ENCODE results near the gene EIF4B.

Gene EIF4B

GRCh38 chr12:53059434-53060063, 53.3 kb downstream of the EIF4B start:
- no peak for TF ChIP-seq CTCF (IDR thresholded peaks at IDR 0.05; ENCODE audit: poor library complexity, severe bottlenecking)
- ATAC-seq (ENCODE audit: low read depth) (no peak), DNase-seq (ENCODE audit: low spot score) (no peak)
- H3K9me3 ChIP-seq (ENCODE audit: severe bottlenecking), result no peaks in the 10 kb centered on the region
- H3K36me3 ChIP-seq (ENCODE audit: low read depth), result peaks cover 31% of the 10 kb centered on the region
- H3K4me1 ChIP-seq (ENCODE audit: insufficient read depth, poor library complexity, severe bottlenecking), result peaks cover 4% of the 10 kb centered on the region
- no peak overlapping the region for H3K4me3 ChIP-seq (ENCODE audit: severe bottlenecking)
- H3K27me3 ChIP-seq (ENCODE audit: insufficient read depth, poor library complexity, severe bottlenecking), result no peaks in the 10 kb centered on the region
- no peak overlapping the region for H3K27ac ChIP-seq (ENCODE audit: poor library complexity, severe bottlenecking)

GRCh38 chr12:53060064-53060720, 53.9 kb downstream of the EIF4B start:
- no peak for ATAC-seq (ENCODE audit: low read depth)
- TF ChIP-seq CTCF (IDR thresholded peaks at IDR 0.05; ENCODE audit: poor library complexity, severe bottlenecking), result no peak

GRCh38 chr12:53060721-53061276, 54.5 kb downstream of the EIF4B start:
- H3K4me3 ChIP-seq (ENCODE audit: severe bottlenecking), result no peak overlapping the region
- no peak overlapping the region for H3K27ac ChIP-seq (ENCODE audit: poor library complexity, severe bottlenecking)
- H3K36me3 ChIP-seq (ENCODE audit: low read depth), result peaks cover 22% of the 10 kb centered on the region
- no peak for TF ChIP-seq CTCF (IDR thresholded peaks at IDR 0.05; ENCODE audit: poor library complexity, severe bottlenecking)
- H3K9me3 ChIP-seq (ENCODE audit: severe bottlenecking), result no peaks in the 10 kb centered on the region
- H3K4me1 ChIP-seq (ENCODE audit: insufficient read depth, poor library complexity, severe bottlenecking), result no peaks in the 10 kb centered on the region
- no peak for ATAC-seq (ENCODE audit: low read depth)
- no peaks in the 10 kb centered on the region for H3K27me3 ChIP-seq (ENCODE audit: insufficient read depth, poor library complexity, severe bottlenecking)
- DNase-seq (ENCODE audit: low spot score), result no peak

More at GRCh38 chr12:53060064-53060720, 53.9 kb downstream of the EIF4B start:
- H3K27ac ChIP-seq (ENCODE audit: poor library complexity, severe bottlenecking), result no peak overlapping the region
- H3K4me1 ChIP-seq (ENCODE audit: insufficient read depth, poor library complexity, severe bottlenecking), result no peaks in the 10 kb centered on the region
- no peak overlapping the region for H3K4me3 ChIP-seq (ENCODE audit: severe bottlenecking)
- no peak for DNase-seq (ENCODE audit: low spot score)
- peaks cover 28% of the 10 kb centered on the region for H3K36me3 ChIP-seq (ENCODE audit: low read depth)
- H3K9me3 ChIP-seq (ENCODE audit: severe bottlenecking), result no peaks in the 10 kb centered on the region
- no peaks in the 10 kb centered on the region for H3K27me3 ChIP-seq (ENCODE audit: insufficient read depth, poor library complexity, severe bottlenecking)

- H3K27ac ChIP-seq (ENCODE audit: poor library complexity, severe bottlenecking), result no peak overlapping the region
- ATAC-seq (ENCODE audit: low read depth) (peak; percentile 22), DNase-seq (ENCODE audit: low spot score) (no peak)
Observed at GRCh38 chr12:53061404-53062010, 55.3 kb downstream of the EIF4B start.

More at GRCh38 chr12:53061404-53062010, 55.3 kb downstream of the EIF4B start:
- peak; percentile 43 for TF ChIP-seq CTCF (IDR thresholded peaks at IDR 0.05; ENCODE audit: poor library complexity, severe bottlenecking)
- no peak overlapping the region for H3K4me3 ChIP-seq (ENCODE audit: severe bottlenecking)
- H3K4me1 ChIP-seq (ENCODE audit: insufficient read depth, poor library complexity, severe bottlenecking), result peaks cover 5% of the 10 kb centered on the region
- H3K9me3 ChIP-seq (ENCODE audit: severe bottlenecking), result no peaks in the 10 kb centered on the region
- H3K27me3 ChIP-seq (ENCODE audit: insufficient read depth, poor library complexity, severe bottlenecking), result no peaks in the 10 kb centered on the region
- peaks cover 26% of the 10 kb centered on the region for H3K36me3 ChIP-seq (ENCODE audit: low read depth)

Measured in RWPE2 (cell line).